GM04504 (cell line): ENCODE measurements around the gene NPFFR1.
"Not testable (repeated sequence)": the region's sequence is repeated elsewhere in the genome, so short reads cannot be mapped to it uniquely, and the experiment has no call there.

Source experiments
- DNase-seq: peaks from one replicate; pipeline ENCODE4 v3.0.0-alpha.2; 2012; ENCODE audit warnings: low read depth

NPFFR1 gene

GRCh38 chr10:70255329-70256299 lies 28.2 kb downstream of the NPFFR1 start:
- DNase-seq, result no peak

- no peak for DNase-seq
Observed at GRCh38 chr10:70254778-70255328, 29.0 kb downstream of the NPFFR1 start.

- DNase-seq, result no peak
Observed at GRCh38 chr10:70253878-70254765, 29.7 kb downstream of the NPFFR1 start.

- no peak for DNase-seq
Observed at GRCh38 chr10:70250961-70251680, 32.7 kb downstream of the NPFFR1 start.

- no peak for DNase-seq
Observed at GRCh38 chr10:70247360-70247759, 36.4 kb downstream of the NPFFR1 start.

GRCh38 chr10:70241081-70241480 lies 42.7 kb downstream of the NPFFR1 start:
- DNase-seq, result no peak

- not testable (repeated sequence) for DNase-seq
Observed at GRCh38 chr10:70239986-70240385, 43.8 kb downstream of the NPFFR1 start.

- not testable (repeated sequence) for DNase-seq
Observed at GRCh38 chr10:70239077-70239976, 44.5 kb downstream of the NPFFR1 start.

- DNase-seq, result not testable (repeated sequence)
Observed at GRCh38 chr10:70237958-70238536, 45.8 kb downstream of the NPFFR1 start.

GRCh38 chr10:70234668-70235447 lies 48.9 kb downstream of the NPFFR1 start:
- DNase-seq, result peak; percentile 76

- DNase-seq, result no peak
Observed at GRCh38 chr10:70233939-70234300, 49.9 kb downstream of the NPFFR1 start.

GRCh38 chr10:70233109-70233938 lies 50.5 kb downstream of the NPFFR1 start, which contains the start of gene PPA1:
PPA1 (minus strand) TSS chr10:70233429; CDS start chr10:70233327, 102 bp downstream.
- DNase-seq, result peak; percentile 92

- DNase-seq, result no peak
Observed at GRCh38 chr10:70232859-70233108, 51.0 kb downstream of the NPFFR1 start.

- no peak for DNase-seq
Observed at GRCh38 chr10:70232155-70232858, 51.5 kb downstream of the NPFFR1 start.

GRCh38 chr10:70228491-70228890 lies 55.3 kb downstream of the NPFFR1 start:
- no peak for DNase-seq

GRCh38 chr10:70227548-70228320 lies 56.1 kb downstream of the NPFFR1 start:
- no peak for DNase-seq

GRCh38 chr10:70223728-70224127 lies 60.1 kb downstream of the NPFFR1 start:
- no peak for DNase-seq
